Gastrocnemius medialis (tissue), 4 donors: Measurements from ENCODE around the gene DIP2B. TPM values are rescaled to one million over a fixed set of nuclear protein-coding genes. Genes with fewer than 3 reads are reported as not detected.

ENCODE experiments used
- ATAC-seq, 2 donors: fragments of 150-250 bp; one replicate each; pipeline ENCODE4 v1.9.1; 2016
- DNase-seq, 2 donors: peaks; one replicate each; pipeline ENCODE4 v3.0.0-alpha.2; 2019
- H3K27ac ChIP-seq, 4 donors: fragments of 200-600 bp; sonication (generic); 1 replicate in 1 of 4; 2 replicates in 3 of 4; pipeline ENCODE4 v1.5.1; 2016 to 2018; ENCODE audit warnings: mild to moderate bottlenecking in 2 of 4, moderate library complexity in 1 of 4
- H3K27me3 ChIP-seq, 3 donors: fragments of 200-600 bp; sonication (generic) in 2 of 3; 1 replicate in 1 of 3; 2 replicates in 2 of 3; pipeline versions ENCODE4 v1.5.1 to v1.6.0; 2016 to 2019; ENCODE audit warnings: mild to moderate bottlenecking in 1 of 3, moderate library complexity in 1 of 3
- H3K36me3 ChIP-seq, 2 donors: fragments of 200-600 bp; sonication (generic) in 1 of 2; one replicate each; pipeline ENCODE4 v1.5.1; 2017 to 2018
- H3K4me1 ChIP-seq, 2 donors: fragments of 200-600 bp; sonication (generic) in 1 of 2; one replicate each; pipeline ENCODE4 v1.5.1; 2016 to 2017; ENCODE audit warnings: mild to moderate bottlenecking in 2 of 2
- H3K4me3 ChIP-seq, 4 donors: fragments of 200-600 bp; sonication (generic) in 3 of 4; 1 replicate in 1 of 4; 2 replicates in 3 of 4; pipeline ENCODE4 v1.5.1; 2016 to 2019; ENCODE audit warnings: mild to moderate bottlenecking in 2 of 4
- H3K9me3 ChIP-seq, 3 donors: fragments of 200-600 bp; sonication (generic) in 2 of 3; 1 replicate in 1 of 3; 2 replicates in 2 of 3; pipeline ENCODE4 v1.5.1; 2016 to 2019
- CTCF ChIP-seq, 5 experiments: fragments of 450-650 bp in 3 of 5; fragments of 200-600 bp in 2 of 5; sonication (generic) in 2 of 5; IDR thresholded peaks in 4 of 5; conservative IDR thresholded peaks in 1 of 5; 1 replicate in 4 of 5; 2 replicates in 1 of 5; pipeline ENCODE4 v1.5.1; 2016 to 2019; ENCODE audit warnings: antibody characterized with exemption in 5 of 5, mild to moderate bottlenecking in 3 of 5, moderate library complexity in 3 of 5
- POLR2A ChIP-seq, 2 donors: fragments of 450-650 bp; IDR thresholded peaks; one replicate each; pipeline ENCODE4 v1.6.1; 2017; ENCODE audit warnings: antibody characterized with exemption in 2 of 2, mild to moderate bottlenecking in 2 of 2, moderate library complexity in 2 of 2
- in situ Hi-C, 4 donors: fragments of 200-750 bp; cut with MboI; loops; one replicate each; pipeline versions ENCODE4 v1.15.0 to v1.8.0; 2017; ENCODE audit warnings: low sequenced_read_pairs in 4 of 4
- intact Hi-C: fragments of 100-400 bp; cut with DNase I; formaldehyde crosslinking; loops from one replicate; pipeline ENCODE4 v1.15.1; 2023; ENCODE audit warnings: low total_unique reads
- total RNA-seq, 4 donors: library from RNA; depleted of rRNA; stranded (reverse); fragments of >200 nt; gene quantifications; one replicate each; pipeline versions ENCODE4 v1.1.0 to v1.2.3, GENCODE V29; 2016

DIP2B gene
- total RNA-seq, 4 donors from 2014 or later, result 11.5 to 15.2 (median 12.2) TPM

- H3K9me3 ChIP-seq, result no peaks in the 10 kb centered on the region
- ATAC-seq, result no peak
- DNase-seq, result no peak
- H3K36me3 ChIP-seq, result no peaks in the 10 kb centered on the region
- no peak overlapping the region for H3K4me3 ChIP-seq
- intact Hi-C loops (no loop called here), in situ Hi-C loops (no loop called here)
- no peaks in the 10 kb centered on the region for H3K27me3 ChIP-seq
- H3K4me1 ChIP-seq, result no peaks in the 10 kb centered on the region
- no peak overlapping the region for H3K27ac ChIP-seq
- TF ChIP-seq CTCF (IDR thresholded peaks at IDR 0.05 in 4 of 5, conservative IDR thresholded peaks at IDR 0.05 in 1 of 5), result no peak
- TF ChIP-seq POLR2A (IDR thresholded peaks at IDR 0.05), result no peak
Observed at GRCh38 chr12:50557421-50557820, 52.6 kb downstream of the DIP2B start.

GRCh38 chr12:50558970-50559369, 54.2 kb downstream of the DIP2B start:
- no peak for TF ChIP-seq CTCF (IDR thresholded peaks at IDR 0.05 in 4 of 5, conservative IDR thresholded peaks at IDR 0.05 in 1 of 5)
- TF ChIP-seq POLR2A (IDR thresholded peaks at IDR 0.05), result no peak
- Histone ChIP-seq H3K36me3 (no peaks in the 10 kb centered on the region), H3K27ac (no peak overlapping the region), H3K4me1 (no peaks in the 10 kb centered on the region), H3K4me3 (no peak overlapping the region), H3K9me3 (no peaks in the 10 kb centered on the region), H3K27me3 (no peaks in the 10 kb centered on the region)
- no peak for ATAC-seq
- DNase-seq, result no peak
- in situ Hi-C loops, result no loop called here
- intact Hi-C loops, result no loop called here

- intact Hi-C loops (no loop called here), in situ Hi-C loops (no loop called here)
- no peak for DNase-seq
- Histone ChIP-seq H3K4me1 (peaks cover 0 to 10% of the 10 kb centered on the region in 2 donors), H3K36me3 (no peaks in the 10 kb centered on the region), H3K27ac (no peak overlapping the region), H3K27me3 (no peaks in the 10 kb centered on the region), H3K4me3 (no peak overlapping the region), H3K9me3 (no peaks in the 10 kb centered on the region)
- TF ChIP-seq POLR2A (IDR thresholded peaks at IDR 0.05), result no peak
- ATAC-seq, result no peak
Observed at GRCh38 chr12:50562520-50563433, 58.0 kb downstream of the DIP2B start.

- no peak overlapping the region for H3K27ac ChIP-seq
- no peaks in the 10 kb centered on the region for H3K9me3 ChIP-seq
- intact Hi-C loops (no loop called here), in situ Hi-C loops (no loop called here)
- H3K27me3 ChIP-seq, result no peaks in the 10 kb centered on the region
- no peak for TF ChIP-seq POLR2A (IDR thresholded peaks at IDR 0.05)
- no peak for TF ChIP-seq CTCF (IDR thresholded peaks at IDR 0.05 in 4 of 5, conservative IDR thresholded peaks at IDR 0.05 in 1 of 5)
- no peak overlapping the region for H3K4me3 ChIP-seq
- peaks cover 0 to 17% of the 10 kb centered on the region in 2 donors for H3K4me1 ChIP-seq
- no peaks in the 10 kb centered on the region for H3K36me3 ChIP-seq
- DNase-seq (no peak), ATAC-seq (no peak)
Observed at GRCh38 chr12:50563434-50563787, 58.6 kb downstream of the DIP2B start.

- Histone ChIP-seq H3K4me1 (peaks cover 8 to 26% of the 10 kb centered on the region in 2 donors), H3K9me3 (no peaks in the 10 kb centered on the region), H3K4me3 (no peak overlapping the region), H3K36me3 (no peaks in the 10 kb centered on the region), H3K27ac (no peak overlapping the region), H3K27me3 (no peaks in the 10 kb centered on the region)
- in situ Hi-C loops, result no loop called here
- TF ChIP-seq POLR2A (IDR thresholded peaks at IDR 0.05) (no peak), CTCF (IDR thresholded peaks at IDR 0.05 in 4 of 5, conservative IDR thresholded peaks at IDR 0.05 in 1 of 5) (no peak)
- ATAC-seq (no peak), DNase-seq (no peak)
- intact Hi-C loops, result no loop called here
Observed at GRCh38 chr12:50564237-50564947, 59.6 kb downstream of the DIP2B start.
